ENCODE results near the gene DDX27.
A peak's percentile ranks its signal among the peaks of the same experiment; 100 is the strongest.
"Not testable (repeated sequence)": the region's sequence is repeated elsewhere in the genome, so short reads cannot be mapped to it uniquely, and the experiment has no call there.

The DDX27 gene

DNA sequence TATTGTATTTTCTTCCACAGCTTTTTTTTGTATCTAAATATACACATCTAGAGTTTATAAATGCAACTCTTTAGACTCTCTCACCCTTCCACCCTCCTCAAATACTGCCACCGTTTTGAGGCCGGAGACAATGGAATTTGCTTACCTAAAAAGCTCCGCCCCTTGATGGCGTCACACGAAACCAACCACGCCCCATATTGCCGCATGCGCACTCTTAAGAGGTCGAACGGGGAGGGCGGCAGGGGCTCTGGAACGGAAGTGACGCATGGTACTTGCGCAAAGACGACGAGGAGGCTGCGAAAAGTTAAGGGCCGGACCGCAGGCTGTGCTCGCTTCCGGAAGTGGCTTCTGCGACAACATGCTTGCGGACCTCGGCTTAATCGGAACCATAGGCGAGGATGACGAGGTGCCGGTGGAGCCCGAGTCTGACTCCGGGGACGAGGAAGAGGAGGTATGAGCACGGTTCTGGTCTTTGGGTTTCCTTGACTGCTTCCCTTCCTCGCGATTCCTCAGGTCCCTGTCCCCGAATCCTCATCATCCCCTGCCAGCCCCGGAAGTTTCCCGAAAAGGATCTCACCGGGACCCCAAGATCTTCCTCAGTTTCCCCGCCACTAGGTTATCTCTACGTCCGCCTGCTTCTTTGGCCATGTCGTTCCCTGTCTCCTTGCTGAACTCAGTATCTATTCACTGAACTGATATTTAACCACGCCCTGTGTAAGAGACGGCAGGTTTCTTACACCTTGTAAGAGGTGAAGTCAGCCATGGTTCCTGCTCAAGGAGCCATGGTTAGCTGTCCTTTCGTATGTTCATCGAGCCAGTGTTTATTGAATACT, at the start of gene DDX27:
Gene DDX27, plus strand, starts transcription at position 326 of the 833 bp plus-strand sequence. Its CDS starts 33 bp downstream, at position 359.
- peak; percentile 98 to 99 for DNase-seq

DNA sequence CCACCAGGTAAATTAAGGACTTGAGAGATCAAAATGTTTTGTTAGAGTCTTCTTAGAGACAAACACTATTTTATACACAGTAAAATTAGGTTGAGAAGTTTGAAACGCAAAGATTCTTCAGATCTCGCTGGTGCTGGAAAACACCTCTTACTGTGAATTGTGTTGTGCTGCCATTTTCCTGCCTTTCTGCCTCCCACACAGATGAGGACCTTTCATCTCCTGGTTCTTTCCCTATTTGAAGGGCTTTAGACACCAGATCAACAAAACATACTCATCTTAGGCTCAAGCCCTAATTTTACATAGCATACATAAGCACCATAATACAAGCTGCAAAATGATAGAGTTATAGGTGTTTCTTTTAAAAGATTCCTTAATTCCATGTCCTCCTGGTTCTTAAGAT, 49.7 kb upstream of the DDX27 start:
- no peak for DNase-seq

- no peak for DNase-seq
Observed at GRCh38 chr20:49170714-49171113, 48.5 kb upstream of the DDX27 start.

GRCh38 chr20:49171909-49172308, 47.3 kb upstream of the DDX27 start:
- DNase-seq, result no peak

GRCh38 chr20:49172413-49172812, 46.8 kb upstream of the DDX27 start:
- DNase-seq, result no peak

- no peak for DNase-seq
Observed at GRCh38 chr20:49174183-49174582, 45.0 kb upstream of the DDX27 start.

- peak; percentile 73 to 78 for DNase-seq
Observed at GRCh38 chr20:49179368-49180277, 39.6 kb upstream of the DDX27 start.

GRCh38 chr20:49181265-49181877, 37.8 kb upstream of the DDX27 start:
- DNase-seq, result no peak

GRCh38 chr20:49183444-49183843, 35.8 kb upstream of the DDX27 start:
- no peak for DNase-seq

DNA sequence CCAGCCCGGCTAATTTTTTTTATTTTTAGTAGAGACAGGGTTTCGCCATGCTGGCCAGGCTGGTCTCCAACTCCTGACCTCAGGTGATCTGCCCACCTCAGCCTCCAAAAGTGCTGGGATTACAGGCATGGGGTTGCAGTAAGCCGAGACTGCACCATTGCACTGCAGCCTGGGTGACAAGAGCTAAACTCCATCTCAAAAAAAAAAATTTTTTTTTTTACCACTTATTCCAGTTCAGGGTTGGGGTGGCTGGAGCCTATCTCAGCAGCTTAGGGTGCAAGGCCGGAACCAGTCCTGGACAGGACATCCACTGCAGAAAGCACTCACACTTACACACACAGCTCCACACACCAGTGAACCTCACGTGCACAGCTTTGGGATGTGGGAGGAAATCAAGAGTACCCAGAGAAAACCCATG, 35.1 kb upstream of the DDX27 start:
- DNase-seq, result not testable (repeated sequence)

DNA sequence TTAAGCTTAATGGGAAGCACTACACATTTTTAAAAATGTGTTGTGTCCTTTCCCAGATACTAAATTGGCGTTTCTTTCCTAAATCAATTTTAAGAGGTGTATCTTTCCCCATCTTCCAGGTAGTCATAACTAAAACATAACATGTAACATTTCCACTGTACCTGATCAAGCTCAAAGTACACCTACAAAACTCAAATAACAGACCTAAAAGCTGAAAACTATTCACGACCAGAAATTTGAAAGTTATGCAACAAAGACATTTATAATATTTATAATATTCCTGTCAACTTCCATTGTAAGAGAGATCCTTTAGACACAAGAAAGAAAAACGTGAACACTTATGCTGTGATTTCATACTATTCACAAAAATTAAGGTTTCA, 34.5 kb upstream of the DDX27 start:
- DNase-seq, result no peak

DNA sequence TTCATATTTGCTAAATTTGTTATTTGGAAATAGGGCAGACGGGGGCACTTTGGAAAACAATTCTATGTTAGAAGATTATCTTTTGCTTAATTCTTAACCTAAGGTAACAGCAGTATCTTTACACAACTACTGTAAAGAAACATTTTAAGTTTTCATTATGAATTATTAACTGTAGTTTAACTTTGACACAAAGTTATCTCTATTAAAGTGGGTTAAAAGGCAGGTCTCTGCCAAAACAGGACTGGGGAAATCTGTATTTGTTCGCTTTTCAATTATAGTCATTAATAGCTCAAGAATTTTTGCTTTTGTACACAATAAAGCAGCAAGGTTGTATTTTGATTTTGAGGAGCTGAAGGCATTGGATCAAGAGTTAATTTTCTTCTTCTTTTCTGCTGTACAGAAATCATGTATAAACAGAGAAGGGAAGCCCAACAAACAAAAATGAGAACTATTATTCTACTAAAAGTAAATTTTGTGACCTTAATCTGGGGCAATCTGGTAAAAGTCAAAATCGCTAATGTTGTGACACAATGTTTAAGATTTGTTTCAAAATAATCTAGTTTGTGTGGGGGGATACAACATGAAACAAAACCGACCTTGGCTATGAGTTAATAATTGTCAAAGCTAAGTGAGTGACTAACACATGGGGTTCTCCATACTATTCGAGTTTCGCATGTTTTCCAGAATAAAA, 34.0 kb upstream of the DDX27 start:
- DNase-seq, result no peak

DNA sequence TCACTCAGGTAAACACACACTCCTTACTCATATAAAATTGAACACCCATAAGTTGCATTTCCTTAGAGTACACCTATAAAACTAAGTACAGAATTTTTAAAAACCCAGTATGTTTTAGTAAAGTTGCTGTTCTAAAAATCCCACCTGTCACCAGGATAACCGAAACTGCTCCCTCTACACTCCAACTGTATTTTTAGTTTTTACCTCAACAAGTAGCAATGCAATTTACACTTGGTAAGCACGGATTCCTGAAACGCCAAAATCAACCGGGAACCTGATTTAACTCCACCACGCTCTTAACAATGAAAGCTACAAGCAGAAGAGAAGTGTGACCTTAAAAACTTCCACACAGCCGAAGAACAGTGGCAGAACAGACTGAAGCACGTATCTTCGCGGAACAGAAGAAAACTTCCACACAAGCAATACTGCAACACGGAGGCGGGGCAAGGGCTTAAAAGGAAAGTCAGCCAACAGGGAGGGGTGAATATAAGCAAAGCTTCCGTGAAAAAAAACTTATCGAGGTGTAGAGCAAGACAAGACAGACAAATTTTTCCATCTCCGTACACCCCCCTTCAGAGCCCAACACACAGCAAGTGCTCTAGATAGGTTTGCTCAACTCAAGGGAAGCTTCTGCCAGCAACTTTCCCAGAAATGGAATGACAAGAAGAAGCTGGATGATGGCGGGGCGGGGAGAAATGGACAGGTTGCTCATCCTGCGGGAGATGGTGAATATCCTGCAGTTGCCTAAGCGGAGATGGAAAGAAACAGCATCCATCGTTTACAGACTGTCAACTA, 32.5 kb upstream of the DDX27 start:
- DNase-seq, result peak; percentile 49 to 59

DNA sequence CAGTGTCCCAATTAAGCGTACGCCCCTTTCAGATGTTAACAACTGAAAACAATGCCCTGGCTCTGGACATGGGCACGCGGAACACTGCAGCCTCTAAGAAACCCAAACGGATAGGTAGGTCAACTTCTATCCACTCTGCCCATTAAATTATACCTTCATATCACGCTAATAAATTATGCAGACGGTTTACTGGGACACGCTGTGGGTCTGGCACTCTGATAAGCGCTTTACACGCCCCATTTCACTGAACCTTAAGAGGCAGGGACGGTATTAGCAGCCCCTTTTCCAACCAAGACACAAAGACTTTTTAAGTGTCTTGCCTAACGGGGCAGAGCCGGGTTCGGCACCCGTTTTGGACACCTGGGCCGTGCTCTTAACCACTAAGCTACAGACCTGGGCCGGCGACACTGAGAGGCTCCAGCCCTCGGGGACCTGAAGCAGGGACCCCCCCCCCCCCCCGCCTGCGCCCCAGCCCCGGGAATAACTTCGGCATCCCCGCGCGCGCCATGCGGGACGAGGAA, 31.8 kb upstream of the DDX27 start:
- peak in 1 of 2 experiments; percentile 56 for DNase-seq

DNA sequence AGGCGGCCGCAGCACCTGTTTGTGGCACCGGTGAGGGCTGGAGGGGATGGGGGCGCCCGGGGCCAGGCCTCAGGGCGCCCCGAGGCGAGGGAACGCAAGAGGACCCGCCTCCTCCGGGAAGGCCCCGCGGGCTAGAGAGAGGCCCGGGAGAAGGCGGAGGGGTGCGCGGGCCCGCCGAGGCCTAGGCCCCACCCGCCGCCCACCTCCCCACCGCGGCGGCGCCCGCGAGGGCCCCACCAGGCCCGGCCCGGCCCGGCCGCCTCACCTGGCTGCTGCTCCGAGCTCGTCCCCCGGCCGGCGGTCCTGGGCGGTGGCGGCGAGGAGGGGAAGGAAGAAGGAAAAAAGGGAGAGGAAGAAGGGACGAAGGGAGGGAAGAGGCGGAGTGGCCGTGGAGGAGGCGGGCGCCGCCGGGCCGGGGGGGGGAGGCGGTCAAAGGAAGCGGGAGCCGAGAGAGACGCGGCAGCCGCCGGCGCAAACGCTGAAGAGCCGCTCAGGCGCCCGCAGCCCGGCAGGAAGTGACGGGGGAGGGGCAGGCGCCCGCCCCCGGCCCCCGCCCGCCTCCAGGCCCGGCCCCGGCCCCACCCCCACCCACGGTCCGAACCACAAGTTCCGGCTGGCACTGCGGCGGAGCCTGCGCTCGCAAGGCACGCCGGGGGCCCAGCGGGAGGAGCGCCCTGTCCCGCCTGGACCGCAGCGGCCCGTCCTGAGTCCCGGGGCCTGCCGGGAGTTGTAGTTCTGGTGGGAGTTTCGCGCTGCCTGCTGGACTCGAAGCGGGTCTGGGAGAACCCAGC, 31.2 kb upstream of the DDX27 start, which contains the start of gene STAU1:
Gene STAU1, minus strand, starts transcription at position 484 of the 791 bp plus-strand sequence. CDS start 22,133 bp downstream, outside the sequence.
- DNase-seq, result peak; percentile 91 to 99

DNA sequence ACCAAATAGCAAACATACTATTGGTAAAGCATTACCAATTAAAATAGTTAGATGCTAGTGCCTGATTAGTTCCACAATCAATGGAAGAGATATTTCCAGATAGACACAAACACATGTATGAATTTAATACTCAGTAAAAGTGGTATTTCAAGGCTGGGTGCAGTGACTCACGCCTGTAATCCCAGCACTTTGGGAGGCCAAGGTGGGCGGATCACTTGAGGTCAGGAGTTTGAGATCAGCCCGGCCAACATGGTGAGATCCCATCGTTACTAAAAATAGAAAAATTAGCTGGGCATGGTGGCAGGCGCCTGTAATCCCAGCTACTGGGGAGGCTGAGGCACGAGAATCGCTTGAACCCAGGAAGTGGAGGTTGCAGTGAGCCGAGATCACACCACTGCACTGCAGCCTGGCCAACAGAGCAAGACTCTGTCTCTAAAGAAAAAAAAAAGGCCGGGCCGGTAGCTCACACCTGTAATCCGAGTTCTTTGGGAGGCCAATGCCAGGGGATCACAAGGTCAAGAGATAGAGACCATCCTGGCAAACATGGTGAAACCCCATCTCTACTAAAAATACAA, 26.2 kb upstream of the DDX27 start:
- DNase-seq, result not testable (repeated sequence)

- DNase-seq, result no peak
Observed at GRCh38 chr20:49199729-49200293, 19.4 kb upstream of the DDX27 start.

DNA sequence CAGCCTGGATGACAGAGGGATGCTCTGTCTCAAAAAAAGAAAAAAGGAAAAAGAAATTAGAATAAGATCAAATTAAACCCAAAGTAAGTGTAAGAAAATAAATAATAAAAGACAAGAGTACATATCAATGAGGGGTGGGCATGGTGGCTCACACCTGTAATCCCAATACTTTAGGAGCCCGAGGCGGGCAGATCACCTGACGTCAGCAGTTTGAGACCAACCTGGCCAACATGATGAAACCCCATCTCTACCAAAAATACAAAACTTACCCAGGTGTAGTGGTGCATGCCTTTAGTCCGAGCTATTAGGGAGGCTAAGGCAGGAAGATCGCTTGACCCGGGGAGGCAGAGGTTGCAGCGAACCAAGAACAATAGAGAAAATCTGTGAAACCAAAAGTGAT, 16.2 kb upstream of the DDX27 start:
- DNase-seq, result no peak

- DNase-seq, result no peak
Observed at GRCh38 chr20:49203746-49204145, 15.5 kb upstream of the DDX27 start.

DNA sequence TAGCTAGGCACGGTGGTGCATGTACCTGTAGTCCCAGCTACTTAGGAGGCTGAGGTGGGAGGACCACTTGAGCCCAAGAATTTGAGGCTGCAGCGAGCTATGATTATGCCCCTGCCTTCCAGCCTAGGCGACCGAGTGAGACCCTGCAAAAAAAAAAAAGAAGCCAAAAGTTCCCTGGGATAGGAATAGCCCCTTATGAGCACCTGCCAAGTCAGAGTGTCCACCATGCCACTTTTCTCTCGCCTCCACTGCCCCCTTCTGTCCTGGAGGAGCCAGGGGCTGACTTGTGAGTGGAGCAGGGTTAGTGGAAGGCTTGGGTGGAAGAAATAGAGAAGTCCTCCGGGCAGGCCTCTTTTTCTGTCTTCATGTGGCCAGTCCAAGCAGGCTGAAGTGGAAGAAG, 12.1 kb upstream of the DDX27 start:
- DNase-seq, result peak in 1 of 2 experiments; percentile 21
